ENCODE measurements around the gene PDE1A. TPM values are rescaled to one million over a fixed set of nuclear protein-coding genes. Genes with fewer than 3 reads are reported as not detected.

PDE1A gene
- total RNA-seq, 1 donor from 2014 or later, result 0.53 TPM

DNA sequence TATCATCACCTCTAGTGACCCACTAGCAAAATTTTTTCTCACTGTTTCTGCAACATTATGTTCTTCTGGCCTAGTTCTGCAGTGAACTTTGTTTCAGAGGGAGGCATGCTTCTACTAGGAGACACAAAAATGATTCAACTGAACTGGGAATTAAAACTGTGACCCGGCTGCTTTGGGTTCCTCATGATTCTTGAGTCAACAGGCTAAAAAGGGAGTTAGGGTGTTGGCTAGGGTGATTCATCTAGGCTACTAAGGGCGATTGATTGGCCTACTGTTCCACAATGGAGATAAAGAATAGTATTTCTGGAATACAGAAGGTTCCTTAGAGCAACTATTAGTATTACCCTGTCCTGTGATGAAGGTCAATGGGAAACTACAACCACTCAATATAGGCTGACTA, 261.6 kb downstream of the PDE1A start:
- FAIRE-seq (no peak), DNase-seq (ENCODE audit: low read depth) (peak; percentile 46)
- TF ChIP-seq CTCF (IDR thresholded peaks at IDR 0.05; ENCODE audit: insufficient read depth, low read length, severe bottlenecking), result no peak
- no peak overlapping the region for H3K4me3 ChIP-seq (ENCODE audit: low read depth, low read length)
- H3K27me3 ChIP-seq (ENCODE audit: control insufficient read depth, insufficient read depth, low read length), result no peaks in the 10 kb centered on the region
- H3K36me3 ChIP-seq (ENCODE audit: control insufficient read depth, insufficient read depth, low read length), result no peaks in the 10 kb centered on the region

DNA sequence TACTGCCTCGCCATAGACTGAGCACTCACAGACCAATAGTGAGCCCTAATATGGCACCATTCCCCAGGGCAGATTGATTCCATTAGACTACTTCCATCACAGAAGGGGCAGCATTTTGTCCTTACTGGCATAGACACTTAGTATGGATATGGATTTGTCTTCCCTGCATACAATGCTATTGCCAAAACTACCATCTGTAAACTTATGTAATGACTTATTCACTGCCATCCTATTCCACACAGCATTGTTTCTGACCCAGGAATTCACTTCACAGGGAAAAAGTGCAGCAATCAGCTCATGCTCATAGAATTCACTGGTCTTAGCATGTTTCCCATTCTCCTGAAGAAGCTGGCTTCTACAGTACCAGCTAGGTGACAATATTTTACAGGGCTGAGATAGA, 262.1 kb downstream of the PDE1A start:
- DNase-seq (ENCODE audit: low read depth) (no peak), FAIRE-seq (no peak)
- Histone ChIP-seq H3K36me3 (ENCODE audit: control insufficient read depth, insufficient read depth, low read length) (no peaks in the 10 kb centered on the region), H3K4me3 (ENCODE audit: low read depth, low read length) (no peak overlapping the region), H3K27me3 (ENCODE audit: control insufficient read depth, insufficient read depth, low read length) (no peaks in the 10 kb centered on the region)
- TF ChIP-seq CTCF (IDR thresholded peaks at IDR 0.05; ENCODE audit: insufficient read depth, low read length, severe bottlenecking), result no peak

- DNase-seq (ENCODE audit: low read depth) (peak; percentile 12), FAIRE-seq (no peak)
- no peak overlapping the region for H3K4me3 ChIP-seq (ENCODE audit: low read depth, low read length)
- no peaks in the 10 kb centered on the region for H3K36me3 ChIP-seq (ENCODE audit: control insufficient read depth, insufficient read depth, low read length)
- no peaks in the 10 kb centered on the region for H3K27me3 ChIP-seq (ENCODE audit: control insufficient read depth, insufficient read depth, low read length)
- TF ChIP-seq CTCF (IDR thresholded peaks at IDR 0.05; ENCODE audit: insufficient read depth, low read length, severe bottlenecking), result no peak
Observed at GRCh38 chr2:182163878-182164277, 263.0 kb downstream of the PDE1A start.

GRCh38 chr2:182148344-182148743, 278.5 kb downstream of the PDE1A start:
- peak; percentile 24 for DNase-seq (ENCODE audit: low read depth)
- no peaks in the 10 kb centered on the region for H3K36me3 ChIP-seq (ENCODE audit: control insufficient read depth, insufficient read depth, low read length)
- no peak for TF ChIP-seq CTCF (IDR thresholded peaks at IDR 0.05; ENCODE audit: insufficient read depth, low read length, severe bottlenecking)
- H3K4me3 ChIP-seq (ENCODE audit: low read depth, low read length), result no peak overlapping the region
- H3K27me3 ChIP-seq (ENCODE audit: control insufficient read depth, insufficient read depth, low read length), result no peaks in the 10 kb centered on the region
- FAIRE-seq, result no peak

- Histone ChIP-seq H3K27me3 (ENCODE audit: control insufficient read depth, insufficient read depth, low read length) (peaks cover 1% of the 10 kb centered on the region), H3K4me3 (ENCODE audit: low read depth, low read length) (no peak overlapping the region), H3K36me3 (ENCODE audit: control insufficient read depth, insufficient read depth, low read length) (no peaks in the 10 kb centered on the region)
- no peak for TF ChIP-seq CTCF (IDR thresholded peaks at IDR 0.05; ENCODE audit: insufficient read depth, low read length, severe bottlenecking)
- DNase-seq (ENCODE audit: low read depth), result no peak
- FAIRE-seq, result no peak
Observed at GRCh38 chr2:182144776-182145165, 282.1 kb downstream of the PDE1A start.

DNA sequence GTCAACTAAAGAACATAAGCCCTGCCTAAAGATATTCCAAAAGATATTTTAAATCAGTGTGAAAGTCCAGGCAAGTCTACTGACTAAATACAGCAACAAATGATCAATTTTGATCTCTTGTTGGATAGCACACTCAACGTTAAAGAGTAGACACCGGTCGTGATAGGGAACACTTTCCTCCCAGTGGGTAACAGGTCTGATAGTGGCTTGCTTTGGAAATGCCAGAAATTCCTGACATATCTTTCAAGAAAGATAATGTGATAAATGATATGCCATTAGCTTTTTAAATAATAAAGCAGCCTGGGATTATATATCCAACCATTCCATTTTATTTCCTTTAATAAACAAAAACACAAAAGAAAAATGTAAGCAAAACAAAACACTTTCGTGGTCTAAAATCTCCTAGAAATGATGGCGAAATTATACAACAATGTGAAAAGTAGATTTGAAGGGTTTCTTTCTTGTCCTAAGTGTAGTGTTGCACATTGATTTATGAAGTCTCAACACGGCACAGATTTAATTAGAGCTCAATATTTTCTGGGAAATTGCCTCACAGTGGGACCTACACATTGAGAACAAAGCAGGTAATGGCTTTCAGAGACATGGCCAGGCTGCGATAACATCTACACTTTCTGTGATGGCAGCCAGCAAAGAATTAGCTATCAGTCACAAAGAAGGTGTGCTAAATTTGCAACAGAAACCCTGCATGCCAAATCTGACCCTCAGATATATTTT, 282.6 kb downstream of the PDE1A start:
- Histone ChIP-seq H3K36me3 (ENCODE audit: control insufficient read depth, insufficient read depth, low read length) (no peaks in the 10 kb centered on the region), H3K27me3 (ENCODE audit: control insufficient read depth, insufficient read depth, low read length) (peaks cover 2% of the 10 kb centered on the region), H3K4me3 (ENCODE audit: low read depth, low read length) (no peak overlapping the region)
- TF ChIP-seq CTCF (IDR thresholded peaks at IDR 0.05; ENCODE audit: insufficient read depth, low read length, severe bottlenecking), result no peak
- no peak for FAIRE-seq
- DNase-seq (ENCODE audit: low read depth), result no peak

Measured in bronchial epithelial cell (primary cell).